ENCODE results near the gene NUCKS1. TPM values are rescaled to one million over a fixed set of nuclear protein-coding genes. Genes with fewer than 3 reads are reported as not detected.

The NUCKS1 gene
- total and polyA plus RNA-seq, 2 of the 13 experiments (the other 11 are each of a cell fraction or from before 2014, with no cell fraction given), result 35.5 to 117 TPM

DNA sequence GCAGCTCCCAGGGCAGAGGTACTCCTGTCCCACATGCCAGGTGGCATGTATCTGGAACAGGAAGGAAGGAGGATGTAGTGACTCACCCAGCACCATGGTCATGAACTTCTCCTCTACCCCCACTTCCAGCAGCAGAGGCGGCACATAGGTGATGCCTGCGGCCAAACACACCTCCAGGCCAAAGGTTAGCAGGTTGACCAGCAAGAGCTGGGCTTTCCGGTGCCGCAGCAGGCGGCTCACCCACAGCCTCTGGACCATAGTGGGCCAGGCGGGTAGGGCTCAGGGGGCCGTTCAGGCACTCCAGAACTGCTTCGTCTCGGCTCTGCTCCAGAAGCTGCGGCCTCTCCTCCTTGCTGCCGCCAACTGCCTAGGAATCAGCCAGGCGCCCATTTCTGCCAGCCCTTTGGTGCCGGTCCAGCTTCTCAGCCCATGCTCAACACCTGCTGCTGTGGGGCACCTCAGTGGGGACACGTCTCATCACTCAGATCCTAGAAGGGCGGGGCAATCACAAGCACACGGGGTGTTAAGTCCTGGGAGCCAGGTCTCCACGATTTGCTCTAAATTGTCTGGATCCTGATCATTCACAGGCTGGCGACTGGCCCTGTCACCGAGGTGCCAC, 85.5 kb downstream of the NUCKS1 start (continued):
- TF ChIP-seq, protein P1, sequence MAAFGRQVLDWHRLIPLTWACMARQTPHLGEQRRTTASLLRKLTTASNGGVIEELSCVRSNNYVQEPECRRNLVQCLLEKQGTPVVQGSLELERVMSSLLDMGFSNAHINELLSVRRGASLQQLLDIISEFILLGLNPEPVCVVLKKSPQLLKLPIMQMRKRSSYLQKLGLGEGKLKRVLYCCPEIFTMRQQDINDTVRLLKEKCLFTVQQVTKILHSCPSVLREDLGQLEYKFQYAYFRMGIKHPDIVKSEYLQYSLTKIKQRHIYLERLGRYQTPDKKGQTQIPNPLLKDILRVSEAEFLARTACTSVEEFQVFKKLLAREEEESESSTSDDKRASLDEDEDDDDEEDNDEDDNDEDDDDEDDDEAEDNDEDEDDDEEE (CRISPR knock-in tag; IDR thresholded peaks at IDR 0.05), result no peak
- TF ChIP-seq, protein P2, sequence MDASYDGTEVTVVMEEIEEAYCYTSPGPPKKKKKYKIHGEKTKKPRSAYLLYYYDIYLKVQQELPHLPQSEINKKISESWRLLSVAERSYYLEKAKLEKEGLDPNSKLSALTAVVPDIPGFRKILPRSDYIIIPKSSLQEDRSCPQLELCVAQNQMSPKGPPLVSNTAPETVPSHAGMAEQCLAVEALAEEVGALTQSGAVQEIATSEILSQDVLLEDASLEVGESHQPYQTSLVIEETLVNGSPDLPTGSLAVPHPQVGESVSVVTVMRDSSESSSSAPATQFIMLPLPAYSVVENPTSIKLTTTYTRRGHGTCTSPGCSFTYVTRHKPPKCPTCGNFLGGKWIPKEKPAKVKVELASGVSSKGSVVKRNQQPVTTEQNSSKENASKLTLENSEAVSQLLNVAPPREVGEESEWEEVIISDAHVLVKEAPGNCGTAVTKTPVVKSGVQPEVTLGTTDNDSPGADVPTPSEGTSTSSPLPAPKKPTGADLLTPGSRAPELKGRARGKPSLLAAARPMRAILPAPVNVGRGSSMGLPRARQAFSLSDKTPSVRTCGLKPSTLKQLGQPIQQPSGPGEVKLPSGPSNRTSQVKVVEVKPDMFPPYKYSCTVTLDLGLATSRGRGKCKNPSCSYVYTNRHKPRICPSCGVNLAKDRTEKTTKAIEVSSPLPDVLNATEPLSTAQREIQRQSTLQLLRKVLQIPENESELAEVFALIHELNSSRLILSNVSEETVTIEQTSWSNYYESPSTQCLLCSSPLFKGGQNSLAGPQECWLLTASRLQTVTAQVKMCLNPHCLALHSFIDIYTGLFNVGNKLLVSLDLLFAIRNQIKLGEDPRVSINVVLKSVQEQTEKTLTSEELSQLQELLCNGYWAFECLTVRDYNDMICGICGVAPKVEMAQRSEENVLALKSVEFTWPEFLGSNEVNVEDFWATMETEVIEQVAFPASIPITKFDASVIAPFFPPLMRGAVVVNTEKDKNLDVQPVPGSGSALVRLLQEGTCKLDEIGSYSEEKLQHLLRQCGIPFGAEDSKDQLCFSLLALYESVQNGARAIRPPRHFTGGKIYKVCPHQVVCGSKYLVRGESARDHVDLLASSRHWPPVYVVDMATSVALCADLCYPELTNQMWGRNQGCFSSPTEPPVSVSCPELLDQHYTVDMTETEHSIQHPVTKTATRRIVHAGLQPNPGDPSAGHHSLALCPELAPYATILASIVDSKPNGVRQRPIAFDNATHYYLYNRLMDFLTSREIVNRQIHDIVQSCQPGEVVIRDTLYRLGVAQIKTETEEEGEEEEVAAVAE (CRISPR knock-in tag; IDR thresholded peaks at IDR 0.05; ENCODE audit: borderline replicate concordance), result no peak
- TF ChIP-seq, protein P3, sequence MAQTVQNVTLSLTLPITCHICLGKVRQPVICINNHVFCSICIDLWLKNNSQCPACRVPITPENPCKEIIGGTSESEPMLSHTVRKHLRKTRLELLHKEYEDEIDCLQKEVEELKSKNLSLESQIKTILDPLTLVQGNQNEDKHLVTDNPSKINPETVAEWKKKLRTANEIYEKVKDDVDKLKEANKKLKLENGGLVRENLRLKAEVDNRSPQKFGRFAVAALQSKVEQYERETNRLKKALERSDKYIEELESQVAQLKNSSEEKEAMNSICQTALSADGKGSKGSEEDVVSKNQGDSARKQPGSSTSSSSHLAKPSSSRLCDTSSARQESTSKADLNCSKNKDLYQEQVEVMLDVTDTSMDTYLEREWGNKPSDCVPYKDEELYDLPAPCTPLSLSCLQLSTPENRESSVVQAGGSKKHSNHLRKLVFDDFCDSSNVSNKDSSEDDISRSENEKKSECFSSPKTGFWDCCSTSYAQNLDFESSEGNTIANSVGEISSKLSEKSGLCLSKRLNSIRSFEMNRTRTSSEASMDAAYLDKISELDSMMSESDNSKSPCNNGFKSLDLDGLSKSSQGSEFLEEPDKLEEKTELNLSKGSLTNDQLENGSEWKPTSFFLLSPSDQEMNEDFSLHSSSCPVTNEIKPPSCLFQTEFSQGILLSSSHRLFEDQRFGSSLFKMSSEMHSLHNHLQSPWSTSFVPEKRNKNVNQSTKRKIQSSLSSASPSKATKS (CRISPR knock-in tag; IDR thresholded peaks at IDR 0.05), result no peak
- TF ChIP-seq ZNF549 (CRISPR knock-in tag; IDR thresholded peaks at IDR 0.05) (no peak), RARA (CRISPR knock-in tag; IDR thresholded peaks at IDR 0.05) (peak; percentile 88), FOXP1 (IDR thresholded peaks at IDR 0.05) (no peak), FOXP1 (CRISPR knock-in tag; IDR thresholded peaks at IDR 0.05) (peak; percentile 20; the same call in 1 of the 2 replicates), ZNF430 (CRISPR knock-in tag; IDR thresholded peaks at IDR 0.05) (0 out of 2 replicates have a peak, but pooled peaks have one; percentile 20), KLF9 (CRISPR knock-in tag; IDR thresholded peaks at IDR 0.05; ENCODE audit: low read depth) (no peak), ZNF816 (CRISPR knock-in tag; IDR thresholded peaks at IDR 0.05; ENCODE audit: borderline replicate concordance) (no peak), ZNF607 (CRISPR knock-in tag; IDR thresholded peaks at IDR 0.05; ENCODE audit: borderline replicate concordance) (no peak), ASH2L (IDR thresholded peaks at IDR 0.05; ENCODE audit: insufficient read length, low read depth, low read length) (no peak), HNF4G (IDR thresholded peaks at IDR 0.05; ENCODE audit: borderline replicate concordance, low read depth, low read length) (no peak), HNF4G (CRISPR knock-in tag; IDR thresholded peaks at IDR 0.05; ENCODE audit: borderline replicate concordance, low read depth) (no peak), ZNF335 (CRISPR knock-in tag; IDR thresholded peaks at IDR 0.05) (no peak), ZFP62 (CRISPR knock-in tag; IDR thresholded peaks at IDR 0.05) (no peak), ZNF792 (CRISPR knock-in tag; IDR thresholded peaks at IDR 0.05) (no peak)
- TF ChIP-seq, protein P4, sequence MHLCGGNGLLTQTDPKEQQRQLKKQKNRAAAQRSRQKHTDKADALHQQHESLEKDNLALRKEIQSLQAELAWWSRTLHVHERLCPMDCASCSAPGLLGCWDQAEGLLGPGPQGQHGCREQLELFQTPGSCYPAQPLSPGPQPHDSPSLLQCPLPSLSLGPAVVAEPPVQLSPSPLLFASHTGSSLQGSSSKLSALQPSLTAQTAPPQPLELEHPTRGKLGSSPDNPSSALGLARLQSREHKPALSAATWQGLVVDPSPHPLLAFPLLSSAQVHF (CRISPR knock-in tag; IDR thresholded peaks at IDR 0.05), result no peak
- TF ChIP-seq, protein P5, sequence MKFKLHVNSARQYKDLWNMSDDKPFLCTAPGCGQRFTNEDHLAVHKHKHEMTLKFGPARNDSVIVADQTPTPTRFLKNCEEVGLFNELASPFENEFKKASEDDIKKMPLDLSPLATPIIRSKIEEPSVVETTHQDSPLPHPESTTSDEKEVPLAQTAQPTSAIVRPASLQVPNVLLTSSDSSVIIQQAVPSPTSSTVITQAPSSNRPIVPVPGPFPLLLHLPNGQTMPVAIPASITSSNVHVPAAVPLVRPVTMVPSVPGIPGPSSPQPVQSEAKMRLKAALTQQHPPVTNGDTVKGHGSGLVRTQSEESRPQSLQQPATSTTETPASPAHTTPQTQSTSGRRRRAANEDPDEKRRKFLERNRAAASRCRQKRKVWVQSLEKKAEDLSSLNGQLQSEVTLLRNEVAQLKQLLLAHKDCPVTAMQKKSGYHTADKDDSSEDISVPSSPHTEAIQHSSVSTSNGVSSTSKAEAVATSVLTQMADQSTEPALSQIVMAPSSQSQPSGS (CRISPR knock-in tag; IDR thresholded peaks at IDR 0.05), result no peak
- TF ChIP-seq, protein P6, sequence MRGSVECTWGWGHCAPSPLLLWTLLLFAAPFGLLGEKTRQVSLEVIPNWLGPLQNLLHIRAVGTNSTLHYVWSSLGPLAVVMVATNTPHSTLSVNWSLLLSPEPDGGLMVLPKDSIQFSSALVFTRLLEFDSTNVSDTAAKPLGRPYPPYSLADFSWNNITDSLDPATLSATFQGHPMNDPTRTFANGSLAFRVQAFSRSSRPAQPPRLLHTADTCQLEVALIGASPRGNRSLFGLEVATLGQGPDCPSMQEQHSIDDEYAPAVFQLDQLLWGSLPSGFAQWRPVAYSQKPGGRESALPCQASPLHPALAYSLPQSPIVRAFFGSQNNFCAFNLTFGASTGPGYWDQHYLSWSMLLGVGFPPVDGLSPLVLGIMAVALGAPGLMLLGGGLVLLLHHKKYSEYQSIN (CRISPR knock-in tag; IDR thresholded peaks at IDR 0.05; ENCODE audit: borderline replicate concordance), result no peak

All from HepG2 (cell line).